Measurements from ENCODE around the gene PTPN7.

DNA sequence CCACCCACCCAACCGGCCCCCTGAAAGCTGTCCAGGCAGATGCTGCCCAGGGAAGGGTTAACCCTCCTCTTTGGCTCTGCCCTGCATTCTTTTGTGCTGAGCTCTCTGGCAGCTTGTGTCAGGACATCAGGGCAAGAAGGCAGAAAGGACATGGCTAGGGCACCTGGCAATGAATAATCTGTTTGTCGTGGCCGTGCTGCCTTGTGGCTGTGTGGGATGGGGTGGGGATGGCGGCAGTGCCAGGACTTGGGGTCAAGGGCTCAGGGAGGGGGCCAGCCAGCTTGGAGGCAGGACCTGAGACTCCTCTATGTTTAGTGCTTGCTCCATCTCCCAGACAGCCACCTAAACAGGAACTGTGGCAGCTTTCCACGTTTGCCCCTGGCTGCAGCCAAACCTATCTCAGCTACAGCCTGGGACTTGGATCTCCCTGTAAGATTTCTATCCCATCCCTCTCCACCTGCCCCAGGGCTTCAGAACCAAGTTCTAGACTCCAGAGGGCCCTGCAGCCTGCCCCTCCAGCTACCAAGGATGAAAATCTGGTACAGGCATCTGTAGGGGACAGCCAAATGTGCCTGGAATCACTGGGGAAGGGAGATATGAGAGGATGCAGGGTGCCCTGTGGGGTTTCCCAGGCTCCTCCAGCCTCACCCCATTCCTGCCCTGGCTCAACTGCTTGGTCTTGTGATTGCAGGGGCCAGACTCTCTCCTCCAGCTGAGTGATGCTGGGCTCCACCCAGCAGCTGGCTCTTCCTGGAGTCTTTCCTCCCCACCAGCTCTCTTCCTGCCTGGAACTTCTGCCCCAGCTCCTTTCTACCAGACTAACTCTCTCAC is 47.3 kb downstream of the PTPN7 start:
- TF ChIP-seq, protein P1, sequence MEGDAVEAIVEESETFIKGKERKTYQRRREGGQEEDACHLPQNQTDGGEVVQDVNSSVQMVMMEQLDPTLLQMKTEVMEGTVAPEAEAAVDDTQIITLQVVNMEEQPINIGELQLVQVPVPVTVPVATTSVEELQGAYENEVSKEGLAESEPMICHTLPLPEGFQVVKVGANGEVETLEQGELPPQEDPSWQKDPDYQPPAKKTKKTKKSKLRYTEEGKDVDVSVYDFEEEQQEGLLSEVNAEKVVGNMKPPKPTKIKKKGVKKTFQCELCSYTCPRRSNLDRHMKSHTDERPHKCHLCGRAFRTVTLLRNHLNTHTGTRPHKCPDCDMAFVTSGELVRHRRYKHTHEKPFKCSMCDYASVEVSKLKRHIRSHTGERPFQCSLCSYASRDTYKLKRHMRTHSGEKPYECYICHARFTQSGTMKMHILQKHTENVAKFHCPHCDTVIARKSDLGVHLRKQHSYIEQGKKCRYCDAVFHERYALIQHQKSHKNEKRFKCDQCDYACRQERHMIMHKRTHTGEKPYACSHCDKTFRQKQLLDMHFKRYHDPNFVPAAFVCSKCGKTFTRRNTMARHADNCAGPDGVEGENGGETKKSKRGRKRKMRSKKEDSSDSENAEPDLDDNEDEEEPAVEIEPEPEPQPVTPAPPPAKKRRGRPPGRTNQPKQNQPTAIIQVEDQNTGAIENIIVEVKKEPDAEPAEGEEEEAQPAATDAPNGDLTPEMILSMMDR (IDR thresholded peaks at IDR 0.05) = no peak
- TF ChIP-seq EZH2 (IDR thresholded peaks at IDR 0.05) = no peak
- TF ChIP-seq EZH2phosphoT487 (IDR thresholded peaks at IDR 0.05) = no peak

All from neural progenitor cell (in vitro differentiated cells).